T-helper 22 cell (primary cell): ENCODE measurements around the gene ADI1.
"Not testable (repeated sequence)": the region's sequence is repeated elsewhere in the genome, so short reads cannot be mapped to it uniquely, and the experiment has no call there.

Experiments used
- DNase-seq: peaks from one replicate; pipeline ENCODE4 v3.0.0-alpha.2; 2020; ENCODE audit warnings: low read depth

The ADI1 gene

DNA sequence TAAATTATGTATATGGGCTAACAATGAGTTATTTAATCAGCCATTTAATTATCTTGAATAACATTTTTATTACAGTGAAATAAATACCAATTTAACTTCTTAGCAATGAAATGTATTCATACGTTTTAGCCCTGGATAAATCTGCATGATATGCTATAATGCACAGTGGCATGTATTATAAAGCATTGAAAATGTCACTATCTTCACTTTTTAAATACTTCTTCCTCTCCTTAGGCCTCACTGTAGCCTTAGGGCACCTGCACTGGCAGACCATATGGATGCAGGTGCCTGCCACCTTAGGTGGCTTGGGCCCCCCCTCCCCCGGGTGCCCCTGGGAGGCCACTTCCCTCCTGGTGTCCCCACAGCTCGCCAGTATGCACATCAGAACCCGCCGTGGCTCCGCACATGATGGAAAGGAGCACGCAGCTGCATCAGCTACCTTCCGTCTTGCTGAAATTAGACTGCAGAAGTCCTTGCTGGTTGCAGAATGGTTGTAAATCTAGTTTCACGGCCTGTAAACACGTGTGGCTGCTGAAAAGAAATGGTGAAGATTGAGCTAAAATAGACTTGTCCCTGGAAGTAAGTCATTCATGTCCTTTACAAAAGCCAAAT, 56.7 kb downstream of the ADI1 start:
- DNase-seq = no peak

DNA sequence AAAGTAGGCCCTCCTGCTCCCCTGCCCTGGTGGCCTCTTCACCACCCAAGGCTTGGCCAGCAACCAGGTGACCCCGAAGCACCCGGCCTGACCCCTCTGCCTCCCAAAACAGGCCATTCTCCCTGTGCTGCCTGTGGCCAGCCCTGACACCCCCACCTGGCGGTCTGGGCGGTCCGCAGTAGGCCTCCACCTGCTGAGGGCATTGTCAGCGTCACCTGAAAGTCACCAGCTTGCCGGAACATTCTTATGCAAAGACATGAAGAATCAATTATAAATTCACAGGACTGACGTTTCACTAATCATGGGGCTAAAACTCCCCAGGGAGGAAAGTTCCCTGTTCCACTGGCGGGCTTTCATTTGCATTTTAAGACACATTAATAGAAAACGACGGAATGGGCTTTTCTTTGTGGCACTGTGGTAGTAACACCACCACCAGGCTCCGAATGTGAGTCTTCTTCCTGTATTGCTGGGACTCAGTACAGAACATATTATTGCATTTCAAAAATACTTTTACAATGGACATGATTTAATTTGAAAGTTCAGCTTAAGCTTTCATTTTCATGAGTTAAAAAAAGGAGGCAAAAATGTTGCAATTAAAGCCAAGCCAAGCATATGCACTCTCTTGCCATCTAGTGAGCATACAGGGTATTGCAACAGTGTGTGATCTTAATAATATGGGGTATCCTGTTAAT, 57.4 kb downstream of the ADI1 start:
- no peak for DNase-seq

DNA sequence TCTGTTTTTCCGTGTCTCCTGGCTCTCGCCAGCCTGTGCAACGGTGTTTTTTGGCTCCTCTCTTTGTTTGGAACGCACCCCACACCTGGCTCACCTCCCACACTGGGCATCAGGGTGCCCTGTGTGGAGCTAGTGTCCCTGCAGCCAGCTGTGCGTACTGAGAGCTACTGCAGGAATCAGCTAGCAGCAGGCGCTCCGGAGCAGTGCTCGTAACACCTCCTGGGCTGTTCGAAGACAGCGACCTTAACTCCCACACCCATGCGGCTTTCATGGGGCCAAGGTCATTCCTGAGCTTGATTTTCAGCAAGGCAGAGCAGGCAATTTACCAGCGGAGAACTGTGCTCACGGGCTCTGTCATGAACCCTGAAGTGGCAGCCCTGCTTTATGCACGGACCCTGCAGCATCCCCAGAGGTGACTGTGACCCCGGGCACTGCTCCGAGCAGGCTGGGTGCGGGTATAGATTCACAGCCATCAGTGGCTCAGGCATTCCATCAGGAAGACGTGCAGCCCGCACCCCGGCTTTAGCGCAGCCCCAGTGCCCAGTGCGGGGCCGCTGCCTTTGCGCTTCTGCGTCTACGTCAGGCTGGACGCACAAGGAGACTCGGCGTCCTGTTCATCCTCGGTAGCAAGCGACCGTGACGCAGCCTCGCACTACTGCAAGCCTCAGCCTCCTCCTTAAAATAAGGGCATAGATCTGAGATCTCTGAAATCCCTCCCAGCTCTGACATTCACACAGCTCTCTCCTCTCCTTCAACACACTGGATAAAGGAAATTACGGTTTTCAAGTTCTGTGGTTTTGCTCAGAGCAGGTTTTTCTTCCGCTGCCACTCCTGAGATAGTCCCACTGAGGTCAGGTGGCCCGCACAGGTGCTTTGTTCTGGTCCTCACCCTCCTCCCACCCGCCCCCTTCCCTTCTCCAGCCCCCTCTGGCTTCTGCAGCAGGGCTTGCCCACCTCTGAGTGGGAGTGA, 58.2 kb downstream of the ADI1 start:
- no peak for DNase-seq

DNA sequence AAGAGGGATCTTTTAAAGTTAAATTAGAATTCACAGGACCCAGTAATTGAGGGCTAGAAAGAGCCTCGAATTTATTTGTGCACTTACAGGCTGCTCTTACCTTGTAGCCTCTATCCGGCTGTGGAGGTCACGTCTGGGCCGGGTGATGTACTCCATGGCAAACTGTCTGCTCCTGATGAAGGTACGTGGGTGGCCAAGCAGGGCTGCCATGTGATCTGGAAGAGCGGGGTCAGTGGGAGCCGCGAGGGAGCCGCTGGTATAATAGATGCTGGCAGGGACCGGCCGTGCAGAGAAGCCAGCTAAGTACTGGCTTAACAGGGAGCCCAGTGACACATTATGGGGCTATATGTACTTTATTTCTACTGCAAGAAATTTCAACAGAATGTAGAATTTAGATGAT, 59.2 kb downstream of the ADI1 start:
- DNase-seq = no peak

DNA sequence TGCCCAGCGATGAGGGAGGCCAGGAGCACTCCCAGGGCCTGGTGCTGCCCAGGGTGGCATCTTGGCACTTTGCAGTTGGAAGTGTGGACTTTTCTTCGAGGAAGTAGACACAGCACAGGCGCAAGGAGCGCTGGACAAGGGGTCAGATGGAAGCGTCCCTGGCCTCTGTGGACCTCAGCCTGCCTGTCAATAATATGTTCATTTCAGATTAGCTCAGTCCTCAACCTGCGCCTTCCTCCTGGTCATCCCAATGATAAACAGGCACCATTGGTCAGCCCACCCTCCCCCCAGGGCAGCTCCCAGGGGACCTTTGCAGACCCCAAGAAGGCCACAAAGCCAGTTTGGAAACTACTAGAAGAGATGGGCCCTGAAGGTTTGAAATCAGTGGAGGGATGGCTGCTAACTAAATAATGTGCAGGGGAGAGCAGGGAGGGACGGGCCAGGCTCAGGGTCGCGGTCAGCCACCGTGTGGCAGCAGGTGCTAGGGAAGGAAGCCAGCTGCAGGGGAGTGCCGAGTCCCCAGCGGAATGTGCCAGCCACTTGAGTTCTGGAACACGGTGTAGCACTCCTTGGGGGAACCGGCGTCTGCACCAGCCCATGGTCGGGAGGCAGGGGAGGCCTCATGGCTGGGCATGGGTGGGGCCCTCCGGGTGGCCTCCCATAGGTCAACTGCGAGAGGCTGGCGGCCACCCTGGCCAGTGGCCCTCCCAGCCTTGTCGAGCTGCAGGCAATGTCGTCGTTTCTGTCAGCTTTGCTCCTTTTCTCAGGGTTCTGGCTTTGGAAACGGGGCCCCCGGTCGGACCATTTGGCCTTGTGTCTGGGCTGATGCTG, 59.9 kb downstream of the ADI1 start:
- DNase-seq = no peak

DNA sequence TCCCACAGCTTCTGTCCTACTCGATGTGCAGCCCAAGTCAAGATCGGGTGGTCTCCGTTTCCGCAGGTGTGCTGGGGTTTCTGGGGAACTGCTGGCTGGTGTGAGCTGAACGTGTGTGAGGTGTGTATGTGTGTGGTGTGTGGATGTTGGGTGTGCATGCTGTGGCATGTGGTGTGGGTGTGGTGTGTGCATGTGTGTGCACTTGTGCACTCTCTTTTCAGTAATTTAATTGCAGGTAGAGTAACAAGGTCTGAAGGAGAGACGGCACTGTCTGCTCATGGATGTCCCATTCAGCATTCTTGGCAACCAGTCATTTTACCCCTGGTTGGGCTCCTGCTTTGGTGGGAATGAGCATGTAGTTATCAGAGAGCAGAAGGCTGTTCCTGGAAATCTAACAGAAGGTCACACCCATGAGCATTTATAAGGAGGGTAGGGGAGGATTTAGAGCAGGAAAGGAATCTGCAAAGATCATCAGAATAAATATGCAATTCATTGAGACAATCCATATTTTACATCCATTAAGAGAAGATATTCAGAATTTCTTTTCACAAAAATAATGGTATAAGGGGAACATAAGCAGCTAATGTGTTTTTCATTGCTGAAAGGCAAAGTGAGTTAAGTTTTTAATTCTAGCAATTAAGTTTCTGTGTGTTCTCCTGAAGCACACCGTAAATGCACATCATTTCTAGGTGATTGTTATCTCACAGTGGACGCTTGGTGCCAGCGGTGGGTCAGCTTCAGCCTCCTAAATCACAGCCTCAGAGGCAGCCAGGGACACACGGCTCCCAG, 60.7 kb downstream of the ADI1 start:
- DNase-seq = no peak

DNA sequence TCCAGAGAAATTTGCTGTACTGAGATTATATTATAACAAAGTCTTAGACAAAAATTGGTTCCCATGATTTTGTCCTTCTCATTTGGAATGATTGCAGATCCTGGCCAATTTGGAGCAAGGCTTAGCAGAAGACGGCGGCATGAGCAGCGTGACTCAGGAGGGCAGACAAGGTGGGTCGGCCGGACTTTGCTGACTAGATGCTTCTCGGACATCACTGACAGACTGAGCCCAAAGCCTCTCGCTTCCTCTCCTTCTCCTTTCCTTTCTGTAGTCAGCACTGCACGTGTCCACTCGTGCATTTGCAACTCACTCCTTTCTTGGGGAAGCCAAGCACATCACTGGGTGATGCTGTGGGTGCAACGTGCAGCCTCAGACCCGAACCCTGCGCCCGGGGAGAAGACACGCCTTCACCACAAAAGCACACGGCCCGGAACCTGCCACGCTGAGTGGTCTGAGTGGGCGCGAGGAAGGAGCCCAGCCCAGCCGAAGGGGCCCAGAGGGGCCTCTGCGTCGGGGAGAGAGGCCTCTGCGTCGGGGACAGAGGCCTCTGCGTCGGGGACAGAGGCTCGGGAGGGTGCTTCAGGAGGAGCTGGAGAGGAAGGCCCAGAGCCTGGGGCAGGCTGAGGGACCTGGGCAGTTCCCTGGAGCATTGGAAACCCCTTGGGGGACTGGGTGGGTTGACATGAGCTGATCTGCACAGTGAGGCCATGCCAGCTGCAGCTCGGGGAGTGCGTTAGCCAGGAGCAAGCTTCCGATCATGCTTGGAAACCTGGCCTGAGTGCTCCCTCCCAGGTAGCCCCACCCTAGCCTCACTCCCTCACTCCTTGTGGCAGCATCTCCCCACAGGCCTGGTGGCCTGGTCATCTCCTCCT, 61.6 kb downstream of the ADI1 start:
- DNase-seq = no peak

DNA sequence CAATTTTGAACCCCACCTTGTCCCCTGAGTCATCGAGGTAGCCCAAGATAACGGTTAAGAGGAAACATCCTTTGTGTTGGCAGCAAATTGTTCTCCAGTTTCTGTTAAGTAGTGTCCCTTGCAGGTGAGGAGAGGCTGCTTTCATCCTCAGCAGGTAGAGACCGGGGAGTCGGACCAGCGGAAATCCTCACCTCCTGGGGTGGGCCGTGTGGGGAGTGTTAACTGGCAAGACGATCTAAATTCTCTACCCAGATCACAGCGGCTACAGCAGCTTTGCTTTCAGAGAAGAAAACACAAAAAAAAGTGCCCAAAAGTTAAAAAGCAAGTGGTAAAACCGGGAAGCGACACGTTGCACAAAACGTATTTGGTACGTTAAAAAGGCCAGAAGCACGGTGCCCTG, 63.2 kb downstream of the ADI1 start:
- no peak for DNase-seq

DNA sequence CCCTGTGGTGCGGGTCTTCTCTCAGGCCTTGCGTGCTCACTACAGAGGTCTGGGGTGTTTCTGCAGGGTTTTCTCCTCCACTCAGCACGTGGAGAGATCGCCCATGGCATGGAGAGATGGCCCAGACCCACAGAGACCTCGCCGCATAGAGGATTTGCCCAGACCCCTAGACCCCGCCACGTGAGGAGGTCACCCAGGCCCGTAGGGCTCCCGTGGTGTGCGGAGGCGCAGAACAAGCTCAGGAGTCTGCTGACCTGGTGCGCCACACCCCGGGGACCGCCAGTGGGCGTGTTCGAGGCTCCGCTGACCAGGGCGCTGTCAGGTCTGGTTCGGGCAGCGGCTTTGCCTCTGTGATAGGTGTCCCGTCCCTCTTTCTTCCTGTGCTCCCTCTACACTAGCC, 64.5 kb downstream of the ADI1 start:
- no peak for DNase-seq

DNA sequence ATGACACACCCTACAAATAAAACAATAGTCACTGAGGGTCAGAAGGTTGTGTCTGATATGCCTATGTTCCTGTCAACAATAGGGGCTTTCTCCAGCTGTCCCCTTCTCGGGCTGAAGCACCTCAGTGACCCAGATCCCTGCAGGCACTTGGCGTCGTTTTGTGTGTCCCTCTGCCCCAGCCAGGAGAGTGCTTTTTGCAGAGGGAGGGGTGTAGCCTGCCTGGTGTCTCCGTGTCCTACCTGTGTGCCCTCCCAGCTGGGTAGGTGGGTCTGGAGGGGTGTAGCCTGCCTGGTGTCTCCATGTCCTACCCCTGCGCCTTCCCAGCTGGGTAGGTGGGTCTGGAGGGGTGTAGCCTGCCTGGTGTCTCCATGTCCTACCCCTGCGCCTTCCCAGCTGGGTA, 65.3 kb downstream of the ADI1 start:
- DNase-seq = not testable (repeated sequence)

DNA sequence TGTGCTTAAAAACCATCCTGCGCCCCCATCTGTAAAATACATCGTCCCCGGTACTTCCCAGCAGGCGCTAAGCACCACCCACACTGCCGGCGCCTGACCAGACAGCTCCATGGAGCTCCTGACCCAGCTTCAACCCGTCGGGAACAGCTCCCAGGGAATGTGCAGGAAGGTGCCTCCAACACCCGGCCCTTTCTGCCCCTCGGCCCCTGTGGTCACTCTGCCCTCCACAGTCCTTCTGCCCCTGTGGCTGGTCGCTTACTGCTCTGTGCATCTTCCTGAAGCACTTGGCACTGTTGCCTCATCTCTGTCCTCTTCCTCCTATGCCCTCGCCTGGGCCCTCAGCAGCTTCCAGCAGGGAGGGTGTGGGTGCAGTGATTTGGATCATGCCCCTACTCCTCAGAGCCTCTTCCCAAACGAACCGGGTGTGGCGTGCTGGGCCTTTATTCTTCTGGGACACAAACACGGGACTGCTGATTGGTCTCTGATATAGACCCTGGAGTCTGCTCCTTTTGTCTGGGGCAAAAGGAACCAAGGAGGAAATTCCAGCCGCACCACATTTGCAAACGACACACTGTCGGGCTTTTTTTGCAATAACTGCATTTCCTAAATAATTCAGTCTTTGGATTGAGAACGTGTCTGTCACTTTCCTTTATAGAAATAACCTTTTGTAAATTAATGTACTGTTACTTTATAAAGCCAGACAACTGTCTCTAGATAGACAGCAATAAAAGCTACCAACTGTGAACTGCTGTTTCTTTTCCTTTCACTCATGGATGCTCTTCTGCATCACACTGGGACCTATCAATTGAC, 65.9 kb downstream of the ADI1 start:
- no peak for DNase-seq

DNA sequence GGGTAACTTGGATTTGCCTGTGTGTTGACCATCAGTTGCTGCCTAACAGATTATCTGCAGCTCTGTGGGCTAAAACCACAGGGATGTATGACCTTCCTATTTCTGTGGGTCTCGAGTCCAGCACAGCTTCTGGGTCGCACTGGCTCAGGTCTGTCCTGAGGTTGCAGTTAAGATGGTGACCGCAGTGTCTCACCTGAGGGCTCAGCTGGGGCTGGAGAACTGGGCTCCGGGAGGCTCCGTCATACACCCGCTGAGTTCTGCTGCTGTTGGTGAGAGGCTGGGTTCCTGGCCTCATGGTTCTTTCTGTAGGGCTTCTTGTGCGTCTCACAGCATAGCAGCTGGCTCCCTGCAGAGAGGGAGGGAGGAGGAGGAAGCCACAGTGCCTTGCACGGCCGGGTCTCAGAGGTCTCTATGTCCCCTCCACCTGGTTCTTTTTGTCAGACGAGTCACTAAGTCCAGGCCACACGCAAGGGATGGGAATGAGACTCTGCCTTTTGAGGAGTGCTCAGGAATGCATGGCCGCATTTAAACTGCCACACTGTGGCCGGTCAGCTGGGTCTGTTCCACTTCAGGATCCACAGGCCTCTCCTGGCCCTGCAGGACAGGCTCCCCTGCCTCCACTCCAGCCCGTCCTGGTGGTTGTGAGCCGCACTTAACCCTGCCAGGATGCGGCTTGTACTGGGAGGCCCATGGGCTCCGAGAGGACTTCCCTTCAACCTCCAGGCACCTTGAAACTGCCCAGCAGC, 67.2 kb downstream of the ADI1 start:
- DNase-seq = no peak

DNA sequence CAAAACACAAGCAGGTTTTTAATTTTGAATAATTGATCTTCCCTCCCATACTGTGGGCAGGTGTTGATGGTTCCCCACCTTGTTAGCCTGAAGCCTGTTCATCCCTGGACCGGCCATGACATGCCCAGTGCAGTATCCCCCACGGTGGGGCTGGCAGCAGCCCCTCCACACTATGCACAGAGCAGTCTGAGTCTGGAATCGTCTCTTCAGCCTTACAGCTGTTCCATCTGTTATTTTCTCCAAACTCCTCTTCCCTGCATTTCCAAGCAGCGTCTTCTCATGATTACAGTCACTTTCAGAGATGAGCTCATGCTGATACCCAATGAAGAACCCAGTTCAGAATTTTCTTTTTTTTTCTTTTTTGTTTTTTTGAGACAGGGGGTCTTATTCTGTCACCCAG, 68.2 kb downstream of the ADI1 start:
- DNase-seq = no peak

DNA sequence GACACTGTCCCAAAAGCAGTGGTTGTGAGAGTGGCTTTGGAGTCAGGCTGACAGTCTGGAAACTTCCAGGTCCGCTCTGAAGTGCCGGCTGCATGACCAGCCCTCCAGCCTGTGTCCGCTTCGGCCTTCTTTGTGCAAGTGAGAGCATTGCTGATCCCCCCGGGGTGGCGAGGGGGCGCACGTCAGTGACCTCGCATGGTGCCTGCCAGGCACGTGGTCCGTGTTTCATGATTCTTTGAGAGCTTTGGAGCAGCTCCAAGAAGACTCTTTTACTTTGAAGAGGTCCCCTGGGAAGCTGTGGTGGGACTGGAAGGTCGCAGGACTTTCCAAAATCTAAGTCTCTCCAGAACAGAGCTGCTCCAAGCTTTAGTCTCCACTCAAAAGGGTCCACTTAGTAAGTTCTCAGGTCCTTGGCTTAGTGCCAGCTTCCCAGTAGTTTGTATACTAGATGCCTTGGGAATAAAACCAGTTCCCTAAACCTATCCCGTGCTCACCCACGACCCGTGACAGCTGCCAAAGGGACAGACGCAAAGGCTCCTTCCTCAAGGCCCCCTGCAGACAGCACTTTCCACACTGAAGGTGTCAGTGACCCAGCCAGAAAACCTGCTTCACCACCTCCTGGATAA, 68.8 kb downstream of the ADI1 start:
- no peak for DNase-seq

DNA sequence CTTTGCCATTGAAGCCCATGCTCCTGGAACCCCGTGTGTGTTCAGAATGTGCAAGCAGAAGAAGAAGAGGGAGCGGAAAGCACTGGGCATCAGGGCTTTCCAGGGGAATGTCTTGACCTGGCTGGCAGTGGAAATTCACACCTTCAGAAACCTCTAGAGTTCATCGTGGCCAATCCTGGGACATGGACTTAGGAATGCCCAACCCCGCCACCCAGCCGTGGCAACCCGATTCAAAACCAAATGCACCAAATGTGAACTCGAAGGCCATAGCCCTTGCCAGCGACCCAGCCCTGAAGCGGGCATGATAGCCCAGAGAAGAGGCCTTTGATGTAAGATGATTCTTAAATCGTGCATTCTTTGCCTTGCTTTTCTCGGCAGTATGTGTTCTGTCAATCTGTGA, 69.4 kb downstream of the ADI1 start:
- no peak for DNase-seq

DNA sequence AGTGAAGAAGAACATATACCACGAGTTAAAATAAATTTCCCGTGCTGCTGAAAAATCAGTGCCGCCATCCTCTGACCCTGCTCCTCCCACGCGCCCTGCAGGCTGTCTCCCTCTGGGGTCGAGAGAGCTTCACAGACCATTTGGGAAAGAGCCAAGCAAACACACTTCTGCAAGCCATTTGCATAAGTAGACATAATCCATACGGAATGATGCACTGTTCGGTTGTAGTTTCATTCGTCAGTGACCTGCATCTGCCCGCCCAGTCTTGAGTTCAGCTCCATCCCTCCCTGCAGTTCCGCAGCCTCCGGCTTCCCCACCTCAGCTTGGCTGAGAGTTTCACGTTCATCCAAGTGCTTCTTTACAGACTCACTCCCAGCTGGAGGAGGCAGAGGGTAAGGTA, 70.2 kb downstream of the ADI1 start:
- no peak for DNase-seq

DNA sequence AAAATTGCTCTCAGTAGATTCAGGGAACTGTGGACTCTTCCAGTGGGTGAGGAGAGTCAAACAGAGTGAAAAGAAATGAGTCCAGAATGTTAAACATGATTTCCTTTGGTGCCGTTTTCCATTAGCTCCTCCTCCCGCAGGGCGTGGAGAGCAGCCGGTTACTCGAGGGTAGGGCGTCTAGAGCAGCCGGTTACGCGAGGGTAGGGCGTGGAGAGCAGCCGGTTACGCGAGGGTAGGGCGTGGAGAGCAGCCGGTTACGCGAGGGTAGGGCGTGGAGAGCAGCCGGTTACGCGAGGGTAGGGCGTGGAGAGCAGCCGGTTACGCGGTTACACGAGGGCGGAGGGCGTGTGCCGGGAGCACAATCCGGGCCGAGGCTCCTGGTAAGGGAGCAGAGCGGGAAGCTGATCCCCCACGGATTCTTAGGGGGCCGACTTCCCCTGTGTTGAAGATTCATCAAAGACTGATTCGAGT, 70.9 kb downstream of the ADI1 start:
- not testable (repeated sequence) for DNase-seq

DNA sequence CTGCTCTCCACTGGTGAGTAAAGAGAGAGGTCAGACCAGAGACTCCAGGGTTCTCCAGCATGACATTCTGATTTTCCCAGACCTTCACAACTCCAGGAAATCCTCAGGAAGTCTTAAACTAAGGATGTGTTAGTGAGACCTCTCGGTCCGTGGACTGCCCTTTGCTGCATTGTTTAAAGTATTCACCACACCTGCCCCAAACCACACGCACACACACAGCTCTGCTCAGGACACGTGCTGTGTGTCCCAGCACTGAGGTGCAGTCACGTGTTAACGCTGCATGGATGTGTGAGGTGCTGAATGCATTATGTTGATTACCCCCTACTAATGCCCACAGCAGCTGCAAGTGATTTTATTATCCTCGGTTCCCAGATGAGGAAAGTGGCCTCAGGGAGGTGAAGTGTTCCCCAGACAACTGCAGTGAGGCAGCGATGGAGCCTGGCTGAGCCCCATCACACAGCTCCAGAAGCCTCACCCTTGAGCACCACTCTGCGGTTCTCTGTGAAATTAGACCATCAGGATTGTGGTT, 71.5 kb downstream of the ADI1 start:
- no peak for DNase-seq
